Loucy (cell line): ENCODE results near the gene HSPA2.

Source experiments
- H2AFZ ChIP-seq: fragments of 200-600 bp; sonication (generic); 2 replicates; pipeline ENCODE4 v1.6.0; 2016; ENCODE audit warnings: antibody characterized with exemption, mild to moderate bottlenecking, low read length, moderate library complexity
- H3F3A ChIP-seq: fragments of 200-600 bp; 2 replicates; pipeline ENCODE4 v1.6.0; 2016; ENCODE audit warnings: antibody characterized with exemption, low read depth, mild to moderate bottlenecking
- H3K27me3 ChIP-seq: fragments of 200-600 bp; sonication (generic); 2 replicates; pipeline ENCODE4 v1.6.1; 2014; ENCODE audit warnings: low read length, mild to moderate bottlenecking; ENCODE audit not compliant: insufficient read depth, poor library complexity, severe bottlenecking
- H3K36me3 ChIP-seq: fragments of 200-600 bp; sonication (generic); 2 replicates; pipeline ENCODE4 v1.6.1; 2016; ENCODE audit warnings: low read length; ENCODE audit not compliant: insufficient read depth
- H3K4me1 ChIP-seq: fragments of 200-600 bp; sonication (generic); 2 replicates; pipeline ENCODE4 v1.5.1; 2014; ENCODE audit warnings: low read length, mild to moderate bottlenecking; ENCODE audit not compliant: insufficient read depth, poor library complexity, severe bottlenecking
- H3K4me2 ChIP-seq: fragments of 200-600 bp; sonication (generic); 2 replicates; pipeline ENCODE4 v1.6.0; 2014; ENCODE audit warnings: antibody characterized with exemption, low read length, low read depth, mild to moderate bottlenecking; ENCODE audit not compliant: poor library complexity, severe bottlenecking
- H3K4me3 ChIP-seq: fragments of 200-600 bp; sonication (generic); 2 replicates; pipeline ENCODE4 v1.5.1; 2014; ENCODE audit warnings: low read length, mild to moderate bottlenecking, mixed read lengths; ENCODE audit not compliant: poor library complexity, severe bottlenecking
- H3K79me2 ChIP-seq: fragments of 200-600 bp; sonication (generic); 2 replicates; pipeline ENCODE4 v1.6.1; 2014; ENCODE audit warnings: low read length; ENCODE audit not compliant: insufficient read depth
- H3K9ac ChIP-seq: fragments of 200-600 bp; sonication (generic); 2 replicates; pipeline ENCODE4 v1.6.0; 2014; ENCODE audit warnings: mild to moderate bottlenecking, low read depth, low read length, moderate library complexity; ENCODE audit not compliant: poor library complexity, severe bottlenecking
- H3K9me2 ChIP-seq: fragments of 200-600 bp; sonication (generic); replicated peaks from 2 replicates; pipeline ENCODE4 v1.6.1; 2016; ENCODE audit warnings: low read depth, low read length, mixed read lengths
- H3K9me3 ChIP-seq: fragments of 200-600 bp; sonication (generic); 2 replicates; pipeline ENCODE4 v1.6.1; 2014; ENCODE audit warnings: mild to moderate bottlenecking, antibody characterized with exemption, low read length, low read depth; ENCODE audit not compliant: insufficient read depth
- H4K20me1 ChIP-seq: fragments of 200-600 bp; sonication (generic); 2 replicates; pipeline ENCODE4 v1.6.0; 2014; ENCODE audit warnings: antibody characterized with exemption, low read length, mild to moderate bottlenecking; ENCODE audit not compliant: insufficient read depth, poor library complexity, severe bottlenecking
- EZH2phosphoT487 ChIP-seq: fragments of 200-600 bp; IDR thresholded peaks from 2 replicates; pipeline ENCODE4 v1.6.1; 2018; ENCODE audit warnings: antibody characterized with exemption, mild to moderate bottlenecking, moderate library complexity, borderline replicate concordance
- TF ChIP-seq, protein P1 (sequence below): fragments of 200-600 bp; sonication (generic); conservative IDR thresholded peaks from 2 replicates; pipeline ENCODE4 v1.5.1; 2014; ENCODE audit warnings: mild to moderate bottlenecking, antibody characterized with exemption, low read length

The HSPA2 gene

DNA sequence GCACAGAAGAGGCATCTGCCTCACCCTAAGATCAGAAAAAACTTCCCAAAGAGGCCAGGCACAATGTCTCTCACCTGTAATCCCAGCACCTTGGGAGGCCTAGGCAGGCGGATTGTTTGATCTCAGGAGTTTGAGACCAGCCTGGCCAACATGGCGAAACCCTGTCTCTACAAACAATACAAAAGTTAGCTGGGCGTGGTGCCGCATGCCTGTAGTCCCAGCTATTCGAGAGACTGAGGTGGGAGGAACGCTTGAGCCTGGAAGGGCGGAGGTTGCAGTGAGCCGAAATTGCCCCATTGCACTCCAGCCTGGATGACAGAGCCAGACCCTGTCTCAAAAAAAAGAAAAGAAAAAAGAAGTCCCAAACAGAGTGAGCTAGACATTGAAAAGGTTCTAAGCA is 31.5 kb upstream of the HSPA2 start:
- TF ChIP-seq, protein P1, sequence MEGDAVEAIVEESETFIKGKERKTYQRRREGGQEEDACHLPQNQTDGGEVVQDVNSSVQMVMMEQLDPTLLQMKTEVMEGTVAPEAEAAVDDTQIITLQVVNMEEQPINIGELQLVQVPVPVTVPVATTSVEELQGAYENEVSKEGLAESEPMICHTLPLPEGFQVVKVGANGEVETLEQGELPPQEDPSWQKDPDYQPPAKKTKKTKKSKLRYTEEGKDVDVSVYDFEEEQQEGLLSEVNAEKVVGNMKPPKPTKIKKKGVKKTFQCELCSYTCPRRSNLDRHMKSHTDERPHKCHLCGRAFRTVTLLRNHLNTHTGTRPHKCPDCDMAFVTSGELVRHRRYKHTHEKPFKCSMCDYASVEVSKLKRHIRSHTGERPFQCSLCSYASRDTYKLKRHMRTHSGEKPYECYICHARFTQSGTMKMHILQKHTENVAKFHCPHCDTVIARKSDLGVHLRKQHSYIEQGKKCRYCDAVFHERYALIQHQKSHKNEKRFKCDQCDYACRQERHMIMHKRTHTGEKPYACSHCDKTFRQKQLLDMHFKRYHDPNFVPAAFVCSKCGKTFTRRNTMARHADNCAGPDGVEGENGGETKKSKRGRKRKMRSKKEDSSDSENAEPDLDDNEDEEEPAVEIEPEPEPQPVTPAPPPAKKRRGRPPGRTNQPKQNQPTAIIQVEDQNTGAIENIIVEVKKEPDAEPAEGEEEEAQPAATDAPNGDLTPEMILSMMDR = no peak
- TF ChIP-seq EZH2phosphoT487 = no peak
- no peaks in the 10 kb centered on the region for H3K9me2 ChIP-seq
- H3K4me3 ChIP-seq = peak overlapping the region; percentile 80
- peaks cover 94% of the 10 kb centered on the region for H3K79me2 ChIP-seq
- no peaks in the 10 kb centered on the region for H3K9me3 ChIP-seq
- peaks cover 7% of the 10 kb centered on the region; the same call in 1 of the 2 replicates for H3K36me3 ChIP-seq
- peak overlapping the region; percentile 98 for H3K9ac ChIP-seq
- H3K4me2 ChIP-seq = peak overlapping the region; percentile 99
- no peaks in the 10 kb centered on the region for H3K27me3 ChIP-seq
- peaks cover 60% of the 10 kb centered on the region for H3K4me1 ChIP-seq
- peaks cover 79% of the 10 kb centered on the region for H4K20me1 ChIP-seq
- peaks cover 6% of the 10 kb centered on the region for H3F3A ChIP-seq
- no peak overlapping the region for H2AFZ ChIP-seq

DNA sequence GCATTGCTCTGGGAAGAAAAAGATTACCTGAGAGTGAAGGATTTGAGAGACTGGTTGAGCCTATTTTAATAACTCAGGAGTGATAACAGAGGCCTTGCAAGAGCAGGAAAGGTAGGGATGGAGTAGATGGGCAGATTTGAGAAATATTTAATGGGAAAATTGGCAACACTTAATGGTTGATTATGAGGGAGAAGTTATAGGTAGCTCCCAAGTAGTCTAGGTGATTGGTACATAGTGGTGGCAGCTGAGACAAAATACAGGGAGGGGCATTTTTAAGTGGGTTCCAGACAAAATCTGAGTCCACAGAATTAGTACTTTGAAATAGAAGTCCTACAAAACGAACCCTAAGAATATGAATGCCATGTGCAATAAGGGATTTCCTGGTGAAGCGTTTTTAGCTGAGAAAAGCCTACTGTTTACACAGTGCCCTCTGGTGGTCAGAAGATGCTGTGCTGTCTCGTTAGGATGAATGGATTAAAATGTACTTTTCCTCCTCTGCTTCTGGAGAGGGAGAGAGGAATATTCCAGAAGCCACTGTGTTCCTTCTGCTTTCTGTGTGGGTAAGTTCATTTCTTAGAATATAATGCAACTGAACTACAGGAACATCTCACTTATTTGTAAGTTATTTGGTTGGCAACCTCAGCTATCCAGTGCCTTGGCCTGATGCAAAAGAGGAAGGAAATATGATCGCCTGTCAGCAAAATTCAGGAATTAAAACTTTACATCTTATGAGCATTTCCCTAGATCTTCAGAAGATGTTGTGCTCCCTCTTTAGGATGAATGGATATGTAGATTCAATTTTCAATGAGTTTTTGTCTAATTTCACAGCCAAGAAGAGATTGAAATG is 29.5 kb upstream of the HSPA2 start:
- peak overlapping the region; percentile 80 for H3K4me3 ChIP-seq
- no peak for TF ChIP-seq EZH2phosphoT487
- TF ChIP-seq, protein P1 = peak; percentile 97
- H3K27me3 ChIP-seq = no peaks in the 10 kb centered on the region
- no peaks in the 10 kb centered on the region for H3K9me2 ChIP-seq
- H2AFZ ChIP-seq = no peak overlapping the region
- H3K9ac ChIP-seq = peak overlapping the region; percentile 19
- H4K20me1 ChIP-seq = peaks cover 88% of the 10 kb centered on the region
- no peaks in the 10 kb centered on the region for H3K9me3 ChIP-seq
- peaks cover 54% of the 10 kb centered on the region for H3K4me1 ChIP-seq
- peaks cover 7% of the 10 kb centered on the region; the same call in 1 of the 2 replicates for H3K36me3 ChIP-seq
- H3K79me2 ChIP-seq = peaks cover 100% of the 10 kb centered on the region
- peaks cover 6% of the 10 kb centered on the region for H3F3A ChIP-seq
- peak overlapping the region; percentile 99 for H3K4me2 ChIP-seq

DNA sequence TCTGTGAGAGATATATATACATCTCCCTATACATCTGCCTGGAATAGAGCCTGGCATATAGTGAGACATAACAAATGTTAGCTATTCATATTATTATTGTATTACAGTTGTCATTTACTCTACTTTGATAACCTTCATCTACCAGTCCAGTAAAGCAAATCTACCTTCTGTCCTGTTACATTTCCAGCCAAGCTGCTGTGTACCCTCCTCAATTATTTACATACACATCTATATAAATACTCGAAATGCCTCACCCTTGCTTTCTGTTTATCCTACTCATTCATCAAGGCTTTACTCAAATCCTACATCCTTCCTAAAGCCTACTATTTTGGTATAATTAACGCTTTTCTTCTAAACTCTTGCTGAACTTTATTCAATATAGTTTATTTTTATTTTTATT is 27.3 kb upstream of the HSPA2 start:
- TF ChIP-seq, protein P1 = no peak
- TF ChIP-seq EZH2phosphoT487 = no peak
- Histone ChIP-seq H3K9me2 (no peaks in the 10 kb centered on the region), H3K4me3 (peak overlapping the region; percentile 3), H3K9ac (no peak overlapping the region), H3K27me3 (no peaks in the 10 kb centered on the region), H4K20me1 (peaks cover 88% of the 10 kb centered on the region), H3K79me2 (peaks cover 99% of the 10 kb centered on the region), H2AFZ (no peak overlapping the region), H3K9me3 (no peaks in the 10 kb centered on the region), H3K4me1 (peaks cover 44% of the 10 kb centered on the region), H3F3A (peaks cover 6% of the 10 kb centered on the region), H3K36me3 (peaks cover 7% of the 10 kb centered on the region; the same call in 1 of the 2 replicates), H3K4me2 (peak overlapping the region; percentile 99)
